ENCODE results near the gene STAT5B.
"Not testable (repeated sequence)": the region's sequence is repeated elsewhere in the genome, so short reads cannot be mapped to it uniquely, and the experiment has no call there.

The STAT5B gene

DNA sequence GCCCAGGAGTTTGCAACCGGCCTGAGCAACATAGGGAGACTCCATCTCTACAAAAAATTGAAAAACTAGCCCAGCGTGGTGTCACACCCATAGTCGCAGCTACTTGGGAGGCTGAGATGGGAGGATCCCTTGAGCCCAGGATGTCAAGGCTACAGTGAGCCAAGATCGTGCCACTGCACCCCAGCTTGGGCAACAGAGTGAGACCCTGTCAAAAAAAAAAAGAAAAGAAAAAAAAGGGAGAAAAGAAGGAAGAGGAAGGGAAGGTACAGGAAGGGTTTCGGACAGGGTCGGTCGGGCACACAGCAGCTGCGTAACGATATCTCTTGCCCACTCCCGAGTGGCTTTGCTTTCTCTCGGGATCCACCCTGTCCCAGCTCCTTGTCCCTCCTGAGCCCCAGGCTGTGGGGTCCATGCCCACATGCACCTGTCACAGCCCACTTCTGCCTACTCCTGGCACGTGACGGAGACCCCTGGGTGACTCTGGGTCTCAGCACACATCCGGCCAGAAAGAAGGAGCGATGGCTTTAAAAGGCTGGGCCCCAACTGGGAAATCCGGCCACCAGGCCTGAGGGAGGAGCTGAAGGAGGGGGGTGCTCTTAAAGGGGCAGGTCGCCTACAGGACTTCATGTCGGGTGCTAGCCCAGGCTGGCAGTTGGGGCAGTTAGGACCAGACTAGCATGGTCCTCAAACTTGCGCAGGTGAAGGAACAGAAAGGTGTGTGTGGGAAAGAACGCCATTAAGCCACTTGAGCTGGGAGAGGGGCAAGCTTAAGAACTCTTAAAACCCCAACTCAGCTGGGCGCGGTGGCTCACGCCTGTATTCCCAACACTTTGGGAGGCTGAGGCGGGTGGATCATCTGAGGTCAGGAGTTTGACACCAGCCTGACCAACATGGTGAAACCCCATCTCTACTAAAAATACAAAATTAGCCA, 82.0 kb downstream of the STAT5B start, which contains the start of gene GHDC:
GHDC (minus strand) TSS at position 526 of the 931 bp plus-strand sequence. CDS start 913 bp downstream, outside the sequence.
- peak; percentile 66 for DNase-seq (ENCODE audit: low read depth)

- DNase-seq (ENCODE audit: low read depth) = no peak
These were observed 82.8 kb downstream of the STAT5B start for GRCh38 chr17:42193216-42193968.

DNA sequence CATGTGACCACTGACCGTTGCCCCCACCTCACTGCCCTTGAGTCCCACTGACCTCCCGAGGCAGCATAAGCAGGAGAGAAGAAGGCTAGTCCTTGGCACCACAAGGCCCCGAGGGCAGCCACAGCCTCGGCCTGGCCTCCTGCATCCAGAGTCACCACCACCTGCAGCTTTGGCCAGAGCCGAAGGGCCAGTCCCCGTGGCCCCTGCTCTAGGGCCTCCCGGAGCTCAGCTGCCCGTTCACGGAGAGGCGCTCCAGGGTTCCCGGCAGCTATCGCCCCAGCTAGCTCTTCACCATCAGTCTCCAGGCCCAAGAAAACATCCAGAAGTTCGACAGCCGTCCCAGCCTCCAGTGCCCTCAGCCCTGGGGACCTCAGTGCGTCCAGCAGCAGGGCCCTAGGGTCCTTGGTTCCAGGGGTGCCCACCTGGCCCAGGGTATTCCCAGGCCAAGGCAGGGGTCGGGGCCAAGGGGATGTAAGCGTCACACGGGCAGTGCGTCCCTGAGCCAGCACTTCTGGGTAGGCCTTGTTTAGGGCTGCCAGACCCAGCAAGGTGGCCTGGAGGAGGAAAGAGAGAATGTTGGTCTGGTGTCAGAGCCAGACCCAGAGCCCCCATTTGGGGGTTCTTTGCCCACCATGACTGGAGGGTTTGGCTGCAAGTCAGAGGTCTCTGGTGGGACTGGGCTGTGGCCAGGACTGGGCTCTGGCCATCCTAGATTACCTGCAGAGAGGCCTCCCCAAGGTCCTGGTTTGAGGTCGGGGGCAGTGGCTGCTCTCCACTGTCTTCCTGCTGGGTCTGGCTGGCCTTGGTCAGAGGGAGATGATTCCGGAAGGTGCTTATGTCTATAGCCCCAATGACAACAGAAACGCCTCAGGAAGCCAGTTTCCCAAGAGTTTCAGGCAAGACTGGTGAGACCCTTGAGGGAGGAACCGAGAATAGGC, 83.7 kb downstream of the STAT5B start:
- no peak for DNase-seq (ENCODE audit: low read depth)

- DNase-seq (ENCODE audit: low read depth) = no peak
These were observed 84.9 kb downstream of the STAT5B start for GRCh38 chr17:42191275-42191608.

GRCh38 chr17:42190491-42191274, 85.5 kb downstream of the STAT5B start:
- no peak for DNase-seq (ENCODE audit: low read depth)

- DNase-seq (ENCODE audit: low read depth) = no peak
These were observed 86.6 kb downstream of the STAT5B start for GRCh38 chr17:42189651-42189965.

- DNase-seq (ENCODE audit: low read depth) = no peak
These were observed 87.2 kb downstream of the STAT5B start for GRCh38 chr17:42188749-42189650.

DNA sequence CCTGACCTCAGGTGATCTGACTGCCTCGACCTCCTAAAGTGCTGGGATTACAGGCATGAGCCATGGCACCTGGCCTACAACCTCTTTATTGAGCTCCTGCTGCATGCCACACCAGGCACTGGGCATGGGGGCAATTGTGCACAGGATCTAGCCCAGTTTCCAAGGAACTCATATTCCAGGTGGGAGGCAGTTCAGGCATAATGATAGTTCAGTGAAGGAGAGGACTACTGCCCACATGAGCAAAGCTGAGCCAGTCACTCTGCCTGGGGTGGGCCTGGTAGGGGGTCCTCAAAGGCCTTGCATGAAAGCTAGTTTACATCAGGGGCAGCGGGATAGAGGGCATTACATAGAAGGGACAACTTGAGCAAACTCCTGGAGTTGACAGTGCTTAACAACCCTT, 88.4 kb downstream of the STAT5B start:
- DNase-seq (ENCODE audit: low read depth) = no peak

GRCh38 chr17:42186191-42186590, 90.0 kb downstream of the STAT5B start:
- DNase-seq (ENCODE audit: low read depth) = not testable (repeated sequence)

DNA sequence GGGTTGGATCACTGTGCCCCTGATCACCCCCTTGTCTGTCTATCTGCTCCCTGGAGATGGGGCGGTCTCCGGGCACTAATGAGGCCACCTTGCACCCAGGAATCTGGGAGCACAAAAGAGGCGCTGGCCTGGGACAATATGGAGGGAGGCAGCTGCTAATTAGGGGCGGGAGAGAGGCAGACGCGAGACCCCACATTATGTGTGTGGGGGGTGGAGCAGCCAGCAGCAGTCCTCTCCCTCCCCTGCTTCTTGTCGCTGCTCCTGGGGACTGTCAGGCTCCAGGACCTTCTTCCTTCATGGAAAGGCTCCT, 90.6 kb downstream of the STAT5B start:
- no peak for DNase-seq (ENCODE audit: low read depth)

GRCh38 chr17:42184713-42185620, 91.2 kb downstream of the STAT5B start, which contains the start of gene HCRT:
HCRT (minus strand) TSS chr17:42185452; CDS start chr17:42185365, 87 bp downstream.
- DNase-seq (ENCODE audit: low read depth) = no peak

- DNase-seq (ENCODE audit: low read depth) = peak; percentile 50
These were observed 92.2 kb downstream of the STAT5B start for GRCh38 chr17:42183741-42184711.

DNA sequence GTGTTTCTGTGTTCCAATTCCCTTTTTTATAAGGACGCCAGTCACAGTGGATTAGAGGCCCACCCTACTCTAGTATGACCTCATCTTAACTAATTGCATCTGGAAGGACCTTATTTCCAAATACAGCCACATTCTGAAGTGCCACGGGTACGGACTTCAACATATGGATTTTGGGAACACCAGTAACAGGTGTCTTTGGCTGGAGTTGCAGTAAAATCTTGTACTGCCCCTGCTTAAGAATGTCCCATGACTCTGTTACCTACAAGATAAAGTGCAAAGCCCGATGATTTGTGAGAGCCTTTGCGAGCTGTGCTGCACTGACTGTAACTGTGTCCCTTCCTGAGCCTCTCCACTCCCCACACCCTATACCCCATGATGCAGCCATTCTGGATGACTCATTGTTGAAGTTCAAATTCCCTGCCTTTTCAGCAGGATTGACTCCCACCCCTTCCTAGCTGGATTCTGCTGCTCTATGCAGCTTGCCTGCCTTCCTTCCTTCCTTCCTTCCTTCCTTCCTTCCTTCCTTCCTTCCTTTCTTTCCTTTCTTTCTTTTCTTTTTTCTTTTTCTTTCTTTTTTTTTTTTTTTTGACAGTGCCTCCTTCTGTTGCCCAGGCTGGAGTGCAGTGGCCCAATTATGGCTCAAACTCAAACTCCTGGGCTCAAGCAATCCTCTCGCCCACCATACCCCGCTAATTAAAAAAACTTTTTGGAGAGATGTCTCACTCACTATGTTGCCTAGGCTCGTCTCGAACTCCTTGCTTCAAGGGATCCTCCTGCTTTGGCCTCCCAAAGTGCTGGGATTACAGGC, 93.1 kb downstream of the STAT5B start:
- no peak for DNase-seq (ENCODE audit: low read depth)

- DNase-seq (ENCODE audit: low read depth) = no peak
These were observed 94.4 kb downstream of the STAT5B start for GRCh38 chr17:42181851-42182207.

GRCh38 chr17:42180922-42181850, 95.0 kb downstream of the STAT5B start, which contains the start of gene KCNH4:
KCNH4 (minus strand) TSS chr17:42181142; CDS start chr17:42180945, 197 bp downstream.
- DNase-seq (ENCODE audit: low read depth) = peak; percentile 79

GRCh38 chr17:42180411-42180921, 95.7 kb downstream of the STAT5B start:
- DNase-seq (ENCODE audit: low read depth) = no peak
